ENCODE data around the gene ZBTB43. TPM values are rescaled to one million over a fixed set of nuclear protein-coding genes. Genes with fewer than 3 reads are reported as not detected.
"Not testable (repeated sequence)": the region's sequence is repeated elsewhere in the genome, so short reads cannot be mapped to it uniquely, and the experiment has no call there.

ZBTB43 gene
- total and polyA plus RNA-seq, 11 donors, result 10.7 to 42.8 (median 33.7) TPM

DNA sequence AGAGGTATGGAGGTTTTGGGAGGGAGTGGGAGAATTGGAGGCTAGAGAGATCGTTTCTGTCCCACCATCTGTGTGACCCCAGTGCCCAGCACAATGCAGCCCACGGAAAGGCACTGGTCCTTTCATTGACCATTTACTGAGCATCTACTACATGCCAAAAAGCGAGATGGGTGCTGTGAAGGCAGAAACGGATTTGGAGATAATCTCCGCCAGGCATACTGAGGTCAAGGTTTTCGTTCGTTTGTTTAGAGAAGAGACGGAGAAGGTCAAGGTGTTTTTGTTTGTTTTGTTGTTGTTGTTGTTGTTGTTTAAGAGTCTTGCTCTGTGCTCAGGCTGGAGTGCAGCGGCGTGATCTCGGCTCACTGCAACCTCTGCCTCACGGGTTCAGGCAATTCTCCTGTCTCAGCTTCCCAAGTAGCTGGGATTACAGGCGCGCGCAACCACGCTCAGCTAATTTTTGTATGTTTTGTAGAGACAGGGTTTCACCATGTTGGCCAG lies 593 bp upstream of the ZBTB43 start:
- intact Hi-C loops (cut with DNase I), result no loop called here
- Histone ChIP-seq H3K36me3 (peaks cover 0 to 14% (median 4%) of the 10 kb centered on the region in 9 donors), H3K4me1 (peaks cover 0 to 43% (median 37%) of the 10 kb centered on the region in 12 donors), H3K4me3 (peak overlapping the region; percentile 76 to 98 (median 88)), H3K9me3 (no peaks in the 10 kb centered on the region), H3K27ac (peak overlapping the region; percentile 92 to 98 (median 96)), H3K27me3 (no peaks in the 10 kb centered on the region)
- DNase-seq, result peak in 1 of 5 donors; percentile 14
- no peak for TF ChIP-seq POLR2A (IDR thresholded peaks at IDR 0.05)
- TF ChIP-seq, protein P1, sequence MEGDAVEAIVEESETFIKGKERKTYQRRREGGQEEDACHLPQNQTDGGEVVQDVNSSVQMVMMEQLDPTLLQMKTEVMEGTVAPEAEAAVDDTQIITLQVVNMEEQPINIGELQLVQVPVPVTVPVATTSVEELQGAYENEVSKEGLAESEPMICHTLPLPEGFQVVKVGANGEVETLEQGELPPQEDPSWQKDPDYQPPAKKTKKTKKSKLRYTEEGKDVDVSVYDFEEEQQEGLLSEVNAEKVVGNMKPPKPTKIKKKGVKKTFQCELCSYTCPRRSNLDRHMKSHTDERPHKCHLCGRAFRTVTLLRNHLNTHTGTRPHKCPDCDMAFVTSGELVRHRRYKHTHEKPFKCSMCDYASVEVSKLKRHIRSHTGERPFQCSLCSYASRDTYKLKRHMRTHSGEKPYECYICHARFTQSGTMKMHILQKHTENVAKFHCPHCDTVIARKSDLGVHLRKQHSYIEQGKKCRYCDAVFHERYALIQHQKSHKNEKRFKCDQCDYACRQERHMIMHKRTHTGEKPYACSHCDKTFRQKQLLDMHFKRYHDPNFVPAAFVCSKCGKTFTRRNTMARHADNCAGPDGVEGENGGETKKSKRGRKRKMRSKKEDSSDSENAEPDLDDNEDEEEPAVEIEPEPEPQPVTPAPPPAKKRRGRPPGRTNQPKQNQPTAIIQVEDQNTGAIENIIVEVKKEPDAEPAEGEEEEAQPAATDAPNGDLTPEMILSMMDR (IDR thresholded peaks at IDR 0.05), result no peak
- no peak for ATAC-seq
- 70 to 79% (median 75%) methylated on average over 16 of the region's 16 CpGs for WGBS, 4 donors

DNA sequence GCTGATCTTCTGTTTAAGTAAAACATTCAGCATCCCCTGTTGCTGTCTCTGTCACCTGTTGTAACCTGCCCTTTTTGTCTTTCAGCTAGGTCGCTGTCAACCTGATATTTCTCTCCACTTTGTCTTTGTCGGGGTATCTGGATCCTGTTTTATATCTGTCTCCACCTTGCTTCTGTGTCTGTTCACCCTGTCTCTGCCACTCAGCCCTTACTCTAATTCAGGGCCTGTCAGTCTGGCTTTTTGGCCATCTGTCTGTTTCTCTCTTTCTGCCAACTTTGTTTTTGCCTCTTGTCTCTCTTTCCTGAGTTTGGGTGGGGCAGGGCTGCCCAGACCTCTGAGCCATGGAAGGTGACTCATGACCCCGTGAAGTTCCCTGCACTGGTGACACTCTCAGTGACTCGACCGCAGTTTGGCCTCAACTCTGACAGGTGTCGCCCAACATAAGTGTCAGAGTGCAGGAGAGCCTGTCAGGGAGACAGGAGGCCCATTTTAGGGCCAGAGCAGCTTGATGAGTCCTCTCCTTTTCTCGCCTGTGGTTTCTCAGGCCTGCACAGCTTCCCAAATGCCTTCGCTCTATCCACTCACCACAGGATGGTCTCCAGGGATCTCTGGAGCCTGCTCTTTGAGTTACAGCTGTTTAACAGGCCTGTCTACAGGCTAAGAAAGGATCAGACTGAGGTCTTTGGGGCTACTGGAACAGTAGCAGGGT lies 868 bp downstream of the ZBTB43 start:
- Histone ChIP-seq H3K27me3 (no peaks in the 10 kb centered on the region), H3K36me3 (peaks cover 0 to 25% (median 18%) of the 10 kb centered on the region in 9 donors), H3K9me3 (no peaks in the 10 kb centered on the region), H3K4me3 (peak overlapping the region; percentile 76 to 98 (median 88)), H3K27ac (peak overlapping the region; percentile 92 to 98 (median 96)), H3K4me1 (peaks cover 0 to 54% (median 43%) of the 10 kb centered on the region in 12 donors)
- DNase-seq (peak; percentile 62 to 90 (median 68)), ATAC-seq (peak; percentile 67 to 88 (median 85))
- TF ChIP-seq, protein P1 (IDR thresholded peaks at IDR 0.05), result no peak
- peak in 1 of 2 donors; percentile 22 for TF ChIP-seq POLR2A (IDR thresholded peaks at IDR 0.05)
- intact Hi-C loops (cut with DNase I), result no loop called here
- WGBS, 4 donors, result 6 to 13% (median 11%) methylated on average over 8 of the region's 8 CpGs

DNA sequence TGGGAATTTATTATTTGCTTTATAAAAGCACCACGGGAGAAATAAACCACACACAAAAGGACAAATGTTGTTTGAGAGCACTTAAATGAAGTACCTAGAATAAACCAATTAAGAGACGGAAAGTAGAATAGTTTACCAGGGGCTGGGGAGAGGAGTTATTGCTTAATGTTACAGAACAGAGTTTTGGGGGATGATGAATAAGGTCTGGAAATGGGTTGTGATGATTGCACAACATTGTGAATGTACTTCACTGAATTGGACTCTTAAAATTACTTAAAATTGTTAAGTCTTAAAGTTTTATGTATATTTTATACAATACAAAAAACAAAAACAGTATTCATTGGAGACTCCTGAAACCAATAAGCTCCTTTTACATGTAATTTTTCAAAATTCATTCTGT lies 1.5 kb downstream of the ZBTB43 start:
- intact Hi-C loops (cut with DNase I), result no loop called here
- peak overlapping the region in 11 of 12 donors; percentile 93 to 98 (median 96) for H3K27ac ChIP-seq

DNA sequence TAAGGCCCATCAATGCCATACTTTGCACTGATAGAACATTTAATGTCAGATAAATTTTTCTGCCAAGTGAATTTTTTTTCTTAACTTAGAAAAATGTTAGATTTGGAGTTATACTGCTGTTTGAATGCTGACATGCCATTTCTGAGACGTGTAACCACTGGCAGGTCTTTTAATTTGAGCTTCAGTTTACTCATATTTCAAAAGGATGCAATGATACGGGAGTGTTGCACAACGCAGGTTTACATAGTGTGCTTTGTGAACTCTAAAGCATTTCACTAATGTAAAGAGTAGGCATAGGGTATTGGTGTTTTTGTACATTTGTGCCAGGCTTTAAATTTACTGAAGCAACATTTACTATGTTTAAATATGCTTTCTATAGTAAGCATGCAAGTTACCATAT lies 4.2 kb downstream of the ZBTB43 start:
- intact Hi-C loops (cut with DNase I), result no loop called here
- Histone ChIP-seq H3K9me3 (peaks cover 0 to 3% (median 0%) of the 10 kb centered on the region in 12 donors), H3K27me3 (no peaks in the 10 kb centered on the region), H3K4me3 (no peak overlapping the region), H3K36me3 (peaks cover 0 to 57% (median 51%) of the 10 kb centered on the region in 9 donors), H3K4me1 (peaks cover 0 to 67% (median 45%) of the 10 kb centered on the region in 12 donors), H3K27ac (peak overlapping the region in 5 of 12 donors; percentile 11 to 48 (median 37))
- TF ChIP-seq, protein P1 (IDR thresholded peaks at IDR 0.05), result no peak
- TF ChIP-seq POLR2A (IDR thresholded peaks at IDR 0.05), result no peak
- DNase-seq, result no peak
- ATAC-seq, result no peak
- 40 to 66% (median 57%) methylated on average over 3 of the region's 3 CpGs for WGBS, 4 donors

More for the DNA sequence above, 1.5 kb downstream of the ZBTB43 start:
- Histone ChIP-seq H3K4me1 (peaks cover 0 to 54% (median 43%) of the 10 kb centered on the region in 12 donors), H3K4me3 (peak overlapping the region in 10 of 12 donors; percentile 76 to 98 (median 88)), H3K27me3 (no peaks in the 10 kb centered on the region), H3K9me3 (no peaks in the 10 kb centered on the region), H3K36me3 (peaks cover 0 to 31% (median 25%) of the 10 kb centered on the region in 9 donors)
- ATAC-seq (no peak), DNase-seq (no peak)
- 43 to 47% (median 45%) methylated on average over 2 of the region's 2 CpGs for WGBS, 4 donors
- TF ChIP-seq, protein P1 (IDR thresholded peaks at IDR 0.05), result no peak
- no peak for TF ChIP-seq POLR2A (IDR thresholded peaks at IDR 0.05)

DNA sequence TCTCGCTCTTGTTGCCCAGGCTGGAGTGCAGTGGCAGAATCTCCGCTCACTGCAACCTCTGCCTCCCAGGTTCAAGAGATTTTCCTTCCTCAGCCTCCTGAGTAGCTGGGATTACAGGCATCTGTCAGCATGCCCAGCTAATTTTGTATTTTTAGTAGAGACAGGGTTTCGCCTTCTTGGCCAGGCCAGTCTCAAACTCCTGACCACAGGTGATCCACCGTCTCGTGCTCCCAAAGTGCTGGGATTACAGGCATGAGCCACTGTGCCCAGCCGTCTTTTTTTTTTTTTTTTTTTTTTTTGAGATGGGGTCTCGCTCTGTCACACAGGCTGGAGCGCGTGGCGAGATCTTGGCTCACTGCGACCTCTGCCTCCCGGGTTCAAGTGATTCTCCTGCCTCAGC lies 5.4 kb downstream of the ZBTB43 start:
- H3K4me3 ChIP-seq; DNase-seq; ATAC-seq; H3K27me3 ChIP-seq; intact Hi-C loops (cut with DNase I): not testable (repeated sequence)
- Histone ChIP-seq H3K36me3 (peaks cover 0 to 65% (median 51%) of the 10 kb centered on the region in 9 donors), H3K9me3 (peaks cover 0 to 15% (median 5%) of the 10 kb centered on the region in 12 donors), H3K27ac (peak overlapping the region in 2 of 12 donors; percentile 39 to 48), H3K4me1 (peaks cover 0 to 62% (median 44%) of the 10 kb centered on the region in 12 donors)
- WGBS, 4 donors, result 81 to 89% (median 85%) methylated on average over 12 of the region's 12 CpGs
